ENCODE measurements around the gene NOTCH2. TPM values are rescaled to one million over a fixed set of nuclear protein-coding genes. Genes with fewer than 3 reads are reported as not detected.

NOTCH2 gene
- total and polyA plus RNA-seq, 9 of the 15 experiments (the other 6 are each of a cell fraction or from before 2014, with no cell fraction given): 0.04 to 1.2 (median 0.28) TPM; not detected in 1

DNA sequence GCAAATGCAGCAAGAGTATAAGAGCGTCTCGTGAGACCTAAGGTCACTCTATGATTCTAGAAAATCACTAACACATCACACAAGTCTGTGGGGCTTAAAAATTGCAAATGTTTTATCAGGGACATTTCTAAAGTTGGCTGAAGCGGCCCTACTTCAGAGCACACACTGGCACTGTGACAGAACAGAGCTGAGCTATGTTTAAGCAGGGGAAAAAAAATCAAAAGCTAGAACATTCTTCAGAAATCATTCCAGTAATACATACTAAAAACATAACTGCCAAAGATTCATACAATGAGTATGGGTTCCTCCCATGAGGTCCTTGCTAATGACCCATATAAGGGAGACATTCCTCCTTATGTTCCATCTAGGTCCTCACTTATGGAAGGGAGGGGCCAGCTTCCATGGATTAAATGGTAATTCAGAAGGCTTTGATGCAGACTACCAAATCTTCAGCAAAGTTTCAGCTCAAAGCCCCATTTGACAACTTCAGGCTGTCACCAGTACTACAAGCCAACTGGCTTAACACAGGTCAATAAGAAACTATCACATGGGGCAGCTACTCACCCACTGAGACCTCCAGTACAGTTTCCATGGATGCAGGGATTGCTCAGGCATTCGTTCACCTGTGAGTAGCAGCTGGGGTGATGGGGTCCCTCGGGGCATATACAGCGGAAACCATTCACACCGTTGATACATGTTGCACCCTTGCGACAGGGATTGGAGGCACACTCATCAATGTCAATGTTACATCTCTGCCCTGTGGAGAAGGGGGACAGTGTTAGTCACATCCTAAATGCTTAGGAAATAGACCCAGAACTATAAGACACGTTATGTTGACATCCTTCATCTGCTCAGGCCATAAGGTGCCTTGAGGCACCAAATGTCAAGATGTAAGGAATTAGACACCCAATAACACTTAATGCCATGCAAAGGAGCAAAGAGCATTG, 114.7 kb downstream of the NOTCH2 start (continued):
- TF ChIP-seq SETDB1 (IDR thresholded peaks at IDR 0.05; ENCODE audit: low read length): no peak

DNA sequence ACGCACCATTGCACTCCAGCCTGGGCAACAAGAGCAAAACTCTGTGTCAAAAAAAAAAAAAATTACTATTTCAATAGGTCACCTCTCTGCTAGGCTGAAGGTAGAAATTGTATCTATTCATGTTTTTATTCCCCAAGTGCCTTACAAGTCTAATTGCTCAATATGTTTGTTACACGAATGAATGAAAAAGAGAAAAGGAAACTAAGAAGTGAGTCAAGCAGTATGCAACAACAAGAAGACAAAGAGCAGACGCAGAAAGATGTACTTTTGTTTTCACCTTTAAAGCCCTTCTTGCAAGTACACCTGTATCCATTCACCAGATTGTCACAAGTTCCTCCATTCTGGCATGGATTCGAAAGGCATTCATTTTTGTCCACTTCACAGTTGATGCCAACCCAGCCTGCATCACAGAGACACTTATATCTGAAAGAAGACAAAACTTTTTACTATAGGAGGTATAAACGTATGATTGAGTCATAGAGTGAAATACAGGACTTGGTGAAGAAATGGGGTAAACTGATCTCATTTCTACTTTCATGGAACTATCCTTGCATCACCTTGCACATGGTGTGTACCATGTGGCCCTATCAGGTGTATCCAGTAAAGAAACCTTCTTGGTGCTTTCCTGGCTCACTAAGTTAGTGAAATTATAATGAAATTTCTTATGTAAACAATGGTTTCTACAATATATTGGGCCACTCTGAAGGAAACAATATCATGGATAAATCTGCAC, 116.0 kb downstream of the NOTCH2 start:
- ATAC-seq: no peak
- TF ChIP-seq NFRKB (IDR thresholded peaks at IDR 0.05; ENCODE audit: low read depth) (no peak), BCOR (IDR thresholded peaks at IDR 0.05) (no peak), BRCA1 (IDR thresholded peaks at IDR 0.05) (no peak), BRCA1 (CRISPR knock-in tag; IDR thresholded peaks at IDR 0.05) (no peak), MXI1 (IDR thresholded peaks at IDR 0.05; ENCODE audit: low read depth, low read length) (no peak), ZNF140 (CRISPR knock-in tag; IDR thresholded peaks at IDR 0.05) (no peak), CCAR2 (IDR thresholded peaks at IDR 0.05; ENCODE audit: low read depth, low read length) (no peak), SOX6 (IDR thresholded peaks at IDR 0.05) (no peak), TRIM24 (IDR thresholded peaks at IDR 0.05) (no peak), ZNF41 (CRISPR knock-in tag; conservative IDR thresholded peaks at IDR 0.05) (no peak), PRPF4 (IDR thresholded peaks at IDR 0.05; ENCODE audit: insufficient read depth, low read depth, low read length, poor library complexity, severe bottlenecking) (no peak), RBM15 (IDR thresholded peaks at IDR 0.05; ENCODE audit: insufficient read depth, low read length) (no peak), NCOA6 (IDR thresholded peaks at IDR 0.05) (no peak), HDAC1 (IDR thresholded peaks at IDR 0.05) (no peak), ZEB2 (IDR thresholded peaks at IDR 0.05) (no peak)
- TF ChIP-seq, protein P1, sequence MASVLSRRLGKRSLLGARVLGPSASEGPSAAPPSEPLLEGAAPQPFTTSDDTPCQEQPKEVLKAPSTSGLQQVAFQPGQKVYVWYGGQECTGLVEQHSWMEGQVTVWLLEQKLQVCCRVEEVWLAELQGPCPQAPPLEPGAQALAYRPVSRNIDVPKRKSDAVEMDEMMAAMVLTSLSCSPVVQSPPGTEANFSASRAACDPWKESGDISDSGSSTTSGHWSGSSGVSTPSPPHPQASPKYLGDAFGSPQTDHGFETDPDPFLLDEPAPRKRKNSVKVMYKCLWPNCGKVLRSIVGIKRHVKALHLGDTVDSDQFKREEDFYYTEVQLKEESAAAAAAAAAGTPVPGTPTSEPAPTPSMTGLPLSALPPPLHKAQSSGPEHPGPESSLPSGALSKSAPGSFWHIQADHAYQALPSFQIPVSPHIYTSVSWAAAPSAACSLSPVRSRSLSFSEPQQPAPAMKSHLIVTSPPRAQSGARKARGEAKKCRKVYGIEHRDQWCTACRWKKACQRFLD (CRISPR knock-in tag; IDR thresholded peaks at IDR 0.05): no peak
- TF ChIP-seq, protein P2, sequence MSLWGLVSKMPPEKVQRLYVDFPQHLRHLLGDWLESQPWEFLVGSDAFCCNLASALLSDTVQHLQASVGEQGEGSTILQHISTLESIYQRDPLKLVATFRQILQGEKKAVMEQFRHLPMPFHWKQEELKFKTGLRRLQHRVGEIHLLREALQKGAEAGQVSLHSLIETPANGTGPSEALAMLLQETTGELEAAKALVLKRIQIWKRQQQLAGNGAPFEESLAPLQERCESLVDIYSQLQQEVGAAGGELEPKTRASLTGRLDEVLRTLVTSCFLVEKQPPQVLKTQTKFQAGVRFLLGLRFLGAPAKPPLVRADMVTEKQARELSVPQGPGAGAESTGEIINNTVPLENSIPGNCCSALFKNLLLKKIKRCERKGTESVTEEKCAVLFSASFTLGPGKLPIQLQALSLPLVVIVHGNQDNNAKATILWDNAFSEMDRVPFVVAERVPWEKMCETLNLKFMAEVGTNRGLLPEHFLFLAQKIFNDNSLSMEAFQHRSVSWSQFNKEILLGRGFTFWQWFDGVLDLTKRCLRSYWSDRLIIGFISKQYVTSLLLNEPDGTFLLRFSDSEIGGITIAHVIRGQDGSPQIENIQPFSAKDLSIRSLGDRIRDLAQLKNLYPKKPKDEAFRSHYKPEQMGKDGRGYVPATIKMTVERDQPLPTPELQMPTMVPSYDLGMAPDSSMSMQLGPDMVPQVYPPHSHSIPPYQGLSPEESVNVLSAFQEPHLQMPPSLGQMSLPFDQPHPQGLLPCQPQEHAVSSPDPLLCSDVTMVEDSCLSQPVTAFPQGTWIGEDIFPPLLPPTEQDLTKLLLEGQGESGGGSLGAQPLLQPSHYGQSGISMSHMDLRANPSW (CRISPR knock-in tag; IDR thresholded peaks at IDR 0.05): no peak

More for the DNA sequence above, 116.0 kb downstream of the NOTCH2 start:
- Histone ChIP-seq H3K79me2 (ENCODE audit: control insufficient read depth, insufficient read depth, low read length) (no peaks in the 10 kb centered on the region), H2AFZ (ENCODE audit: low read depth, low read length) (no peak overlapping the region), H3K4me1 (replicated peaks in 1 of 2; ENCODE audit: control insufficient read depth in 2 of 2, insufficient read depth in 2 of 2, low read length in 2 of 2) (no peaks in the 10 kb centered on the region), H3K27ac (ENCODE audit: extremely low read depth, low read depth, low read length) (no peak overlapping the region), H3K27me3 (ENCODE audit: control insufficient read depth in 2 of 2, insufficient read depth in 2 of 2, low read length in 2 of 2) (peaks cover 5% of the 10 kb centered on the region in 2 experiments; a peak in 3 of 5 replicates), H3K36me3 (ENCODE audit: control insufficient read depth, insufficient read depth, low read length) (no peaks in the 10 kb centered on the region), H3K4me2 (ENCODE audit: insufficient read depth, low read length) (no peak overlapping the region), H3K9me1 (ENCODE audit: control insufficient read depth, insufficient read depth, low read length) (no peaks in the 10 kb centered on the region), H3K9ac (ENCODE audit: insufficient read depth in 1 of 2, low read depth in 2 of 2, low read length in 2 of 2) (no peak overlapping the region), H4K20me1 (replicated peaks; ENCODE audit: control insufficient read depth, insufficient read depth, low read length) (no peaks in the 10 kb centered on the region), H3K9me3 (replicated peaks; ENCODE audit: control insufficient read depth, insufficient read depth, low read depth, low read length) (no peaks in the 10 kb centered on the region), H3K4me3 (no peak overlapping the region)
- POLR2A ChIA-PET: no interaction called here
- no peak for FAIRE-seq
- CTCF ChIA-PET (ENCODE audit: low intra/inter-chr PET ratio): interaction anchor here (2.3 kb wide), 1 partner anchor 15 kb away, joined by 6 read pairs; no protein-coding TSS in a partner anchor
- intact Hi-C loops (cut with micrococcal nuclease) (no loop called here), in situ Hi-C loops (cut with MboI) (loop anchor here (25.0 kb wide), 1 partner anchor 184 kb away; no protein-coding TSS in a partner anchor)
- WGBS (ENCODE audit: insufficient coverage, low coverage, missing lambda C conversion rate): under 1% methylated on average over 5 of the region's 5 CpGs
- no TSS peak for BruUV-seq (replicated peaks)
- no peak for DNase-seq (ENCODE audit: extremely low read depth in 1 of 4, low spot score in 3 of 4)

Data from K562 (cell line).